Activated naive CD4-positive, alpha-beta T cell treated with anti-CD3 and anti-CD28 coated beads, Interleukin-2, amount 50 U/mL, for 24 hours (primary cell): ENCODE results near the gene SATB2.

Source experiments
- H3K27ac Mint-ChIP-seq: one replicate; pipeline ENCODE4 v1.8.0; 2021; ENCODE audit warnings: mild to moderate bottlenecking, mixed read lengths
- H3K27me3 Mint-ChIP-seq: one replicate; pipeline ENCODE4 v1.8.0; 2021; ENCODE audit warnings: mixed read lengths
- H3K36me3 Mint-ChIP-seq: one replicate; pipeline ENCODE4 v1.8.0; 2021; ENCODE audit warnings: mixed read lengths
- H3K4me1 Mint-ChIP-seq: one replicate; pipeline ENCODE4 v1.8.0; 2021; ENCODE audit warnings: mixed read lengths
- H3K4me3 Mint-ChIP-seq: one replicate; pipeline ENCODE4 v1.8.0; 2021; ENCODE audit warnings: mild to moderate bottlenecking, mixed read lengths
- H3K9me3 Mint-ChIP-seq: one replicate; pipeline ENCODE4 v1.8.0; 2021; ENCODE audit warnings: mixed read lengths

The SATB2 gene

GRCh38 chr2:199257261-199258224, 200.2 kb downstream of the SATB2 start:
- peaks cover 10% of the 10 kb centered on the region for H3K9me3 Mint-ChIP-seq
- no peaks in the 10 kb centered on the region for H3K36me3 Mint-ChIP-seq

GRCh38 chr2:199230091-199230490, 227.6 kb downstream of the SATB2 start:
- Mint-ChIP-seq H3K4me3 (no peak overlapping the region), H3K4me1 (no peaks in the 10 kb centered on the region), H3K27ac (no peak overlapping the region), H3K27me3 (no peaks in the 10 kb centered on the region), H3K9me3 (no peaks in the 10 kb centered on the region), H3K36me3 (no peaks in the 10 kb centered on the region)

More at GRCh38 chr2:199257261-199258224, 200.2 kb downstream of the SATB2 start:
- Mint-ChIP-seq H3K27ac (no peak overlapping the region), H3K27me3 (peaks cover 2% of the 10 kb centered on the region), H3K4me1 (no peaks in the 10 kb centered on the region), H3K4me3 (no peak overlapping the region)

GRCh38 chr2:199228887-199229819, 228.6 kb downstream of the SATB2 start:
- no peaks in the 10 kb centered on the region for H3K36me3 Mint-ChIP-seq
- no peak overlapping the region for H3K4me3 Mint-ChIP-seq
- no peak overlapping the region for H3K27ac Mint-ChIP-seq
- no peaks in the 10 kb centered on the region for H3K4me1 Mint-ChIP-seq
- no peaks in the 10 kb centered on the region for H3K27me3 Mint-ChIP-seq
- H3K9me3 Mint-ChIP-seq, result no peaks in the 10 kb centered on the region

GRCh38 chr2:199223791-199224190, 233.9 kb downstream of the SATB2 start:
- no peaks in the 10 kb centered on the region for H3K27me3 Mint-ChIP-seq
- H3K4me3 Mint-ChIP-seq, result no peak overlapping the region
- H3K4me1 Mint-ChIP-seq, result no peaks in the 10 kb centered on the region
- H3K27ac Mint-ChIP-seq, result no peak overlapping the region
- H3K9me3 Mint-ChIP-seq, result peaks cover 5% of the 10 kb centered on the region
- no peaks in the 10 kb centered on the region for H3K36me3 Mint-ChIP-seq

GRCh38 chr2:199220920-199221319, 236.8 kb downstream of the SATB2 start:
- Mint-ChIP-seq H3K4me1 (no peaks in the 10 kb centered on the region), H3K4me3 (no peak overlapping the region), H3K27me3 (no peaks in the 10 kb centered on the region), H3K9me3 (peaks cover 5% of the 10 kb centered on the region), H3K27ac (no peak overlapping the region), H3K36me3 (no peaks in the 10 kb centered on the region)

GRCh38 chr2:199219551-199219950, 238.2 kb downstream of the SATB2 start:
- Mint-ChIP-seq H3K27me3 (no peaks in the 10 kb centered on the region), H3K9me3 (peaks cover 5% of the 10 kb centered on the region), H3K27ac (no peak overlapping the region), H3K36me3 (no peaks in the 10 kb centered on the region), H3K4me1 (no peaks in the 10 kb centered on the region), H3K4me3 (no peak overlapping the region)
